ENCODE results near the gene JPH3. TPM values are rescaled to one million over a fixed set of nuclear protein-coding genes. Genes with fewer than 3 reads are reported as not detected.

Gene JPH3
- polyA plus RNA-seq, 1 experiment, result 0.02 TPM

DNA sequence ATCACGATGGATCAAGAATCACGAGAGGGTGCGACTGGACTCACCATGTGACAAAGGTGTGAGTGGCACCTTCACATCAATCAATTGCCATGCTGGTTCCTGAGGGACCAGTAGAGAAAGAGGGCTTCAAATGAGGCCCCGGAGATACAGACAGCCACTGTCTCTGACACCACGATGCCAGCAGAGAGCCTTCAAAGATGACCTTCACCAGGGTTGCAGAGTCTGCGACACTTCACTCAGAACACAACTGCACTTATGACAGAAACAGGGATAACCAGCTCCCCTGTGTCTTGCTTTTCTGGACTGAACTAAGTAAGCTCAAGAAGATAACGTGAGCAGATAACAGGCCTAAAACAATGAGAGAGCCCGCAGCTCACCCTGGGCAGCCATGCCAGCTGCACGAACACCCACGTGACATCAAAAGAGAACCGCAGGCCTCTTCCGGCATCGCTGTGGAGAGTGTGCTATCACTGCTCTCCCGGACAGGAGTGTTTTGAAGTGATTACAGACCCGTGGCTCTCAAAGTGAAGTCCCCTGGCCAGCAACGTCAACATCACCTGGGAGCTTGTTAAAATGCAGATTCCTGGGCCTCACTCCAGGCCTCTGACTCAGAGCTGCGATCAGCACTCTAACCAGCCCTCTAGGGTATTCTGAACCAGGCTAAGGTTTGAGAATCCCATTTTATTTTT is 127.1 kb downstream of the JPH3 start:
- TF ChIP-seq CTCF (IDR thresholded peaks at IDR 0.05; ENCODE audit: low read depth, low read length), result no peak
- ChIA-PET CTCF (no interaction called here), POLR2A (no interaction called here)
- no peak for DNase-seq (ENCODE audit: low read depth, low spot score)
- no peaks in the 10 kb centered on the region for H3K27me3 ChIP-seq (ENCODE audit: control insufficient read depth, insufficient read depth, low read length)
- H3K4me3 ChIP-seq (ENCODE audit: low read depth, low read length), result no peak overlapping the region
- no peak overlapping the region for H3K27ac ChIP-seq (ENCODE audit: low read depth, low read length)
- peaks cover 3% of the 10 kb centered on the region; the same call in 1 of the 2 replicates for H3K9me3 ChIP-seq (ENCODE audit: control insufficient read depth, insufficient read depth, low read length)

- peaks cover 3% of the 10 kb centered on the region; the same call in 1 of the 2 replicates for H3K9me3 ChIP-seq (ENCODE audit: control insufficient read depth, insufficient read depth, low read length)
- H3K27me3 ChIP-seq (ENCODE audit: control insufficient read depth, insufficient read depth, low read length), result no peaks in the 10 kb centered on the region
- no peak for TF ChIP-seq CTCF (IDR thresholded peaks at IDR 0.05; ENCODE audit: low read depth, low read length)
- DNase-seq (ENCODE audit: low read depth, low spot score), result no peak
- H3K4me3 ChIP-seq (ENCODE audit: low read depth, low read length), result no peak overlapping the region
- POLR2A ChIA-PET, result no interaction called here
- CTCF ChIA-PET, result no interaction called here
- H3K27ac ChIP-seq (ENCODE audit: low read depth, low read length), result no peak overlapping the region
Measured at GRCh38 chr16:87731607-87732006, 129.3 kb downstream of the JPH3 start.

GRCh38 chr16:87733190-87733589 is 130.9 kb downstream of the JPH3 start:
- no peak overlapping the region for H3K4me3 ChIP-seq (ENCODE audit: low read depth, low read length)
- no peak for DNase-seq (ENCODE audit: low read depth, low spot score)
- CTCF ChIA-PET, result no interaction called here
- H3K9me3 ChIP-seq (ENCODE audit: control insufficient read depth, insufficient read depth, low read length), result no peaks in the 10 kb centered on the region
- H3K27ac ChIP-seq (ENCODE audit: low read depth, low read length), result no peak overlapping the region
- H3K27me3 ChIP-seq (ENCODE audit: control insufficient read depth, insufficient read depth, low read length), result no peaks in the 10 kb centered on the region
- POLR2A ChIA-PET, result interaction anchor here (0.7 kb wide), 1 partner anchor 220 kb away, joined by 4 read pairs; no protein-coding TSS in a partner anchor
- no peak for TF ChIP-seq CTCF (IDR thresholded peaks at IDR 0.05; ENCODE audit: low read depth, low read length)

- H3K9me3 ChIP-seq (ENCODE audit: control insufficient read depth, insufficient read depth, low read length), result no peaks in the 10 kb centered on the region
- no peak for TF ChIP-seq CTCF (IDR thresholded peaks at IDR 0.05; ENCODE audit: low read depth, low read length)
- H3K27me3 ChIP-seq (ENCODE audit: control insufficient read depth, insufficient read depth, low read length), result no peaks in the 10 kb centered on the region
- CTCF ChIA-PET, result interaction anchor here (0.8 to 0.9 kb wide), 2 partner anchors 30 to 34 kb away, joined by 3 to 4 read pairs; no protein-coding TSS in a partner anchor
- no peak overlapping the region for H3K4me3 ChIP-seq (ENCODE audit: low read depth, low read length)
- POLR2A ChIA-PET, result no interaction called here
- no peak for DNase-seq (ENCODE audit: low read depth, low spot score)
- H3K27ac ChIP-seq (ENCODE audit: low read depth, low read length), result no peak overlapping the region
Measured at GRCh38 chr16:87734644-87735043, 132.3 kb downstream of the JPH3 start.

DNA sequence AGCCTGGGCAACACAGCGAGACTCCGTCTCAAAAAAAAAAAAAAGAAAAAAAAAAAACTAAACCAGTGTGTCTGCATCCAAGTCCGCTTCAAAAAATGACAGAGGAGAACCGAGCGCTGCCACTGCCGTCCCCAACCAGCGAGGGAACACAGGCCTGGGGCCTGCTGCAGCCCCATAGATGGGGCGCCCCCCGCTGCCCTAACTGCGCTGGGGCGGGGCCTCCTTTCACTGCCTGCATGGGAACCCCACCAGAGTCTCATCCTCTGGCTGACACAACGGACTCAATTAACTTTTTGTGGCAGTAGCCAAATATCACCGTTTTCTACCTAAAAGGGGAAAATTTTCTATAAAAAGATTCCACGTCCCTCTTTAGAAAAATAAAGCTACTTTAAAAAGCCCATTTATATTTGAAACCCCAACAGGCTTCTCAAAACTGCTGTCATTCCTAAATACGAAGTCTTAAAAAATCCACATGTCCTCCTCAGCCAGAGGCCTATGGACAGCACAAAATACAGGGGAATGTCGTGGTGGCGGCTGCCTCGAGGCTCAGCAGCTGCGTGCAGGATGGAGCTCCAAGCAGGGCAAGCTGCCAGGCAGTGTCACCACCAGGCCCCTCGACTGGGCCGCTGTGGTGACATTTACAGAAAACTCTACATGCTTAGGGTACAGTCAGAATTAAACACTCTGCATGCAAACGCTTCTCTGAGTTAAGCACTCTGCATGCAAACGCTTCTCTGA is 133.1 kb downstream of the JPH3 start:
- Histone ChIP-seq H3K9me3 (ENCODE audit: control insufficient read depth, insufficient read depth, low read length) (no peaks in the 10 kb centered on the region), H3K4me3 (ENCODE audit: low read depth, low read length) (no peak overlapping the region), H3K27me3 (ENCODE audit: control insufficient read depth, insufficient read depth, low read length) (no peaks in the 10 kb centered on the region), H3K27ac (ENCODE audit: low read depth, low read length) (no peak overlapping the region)
- DNase-seq (ENCODE audit: low read depth, low spot score), result no peak
- CTCF ChIA-PET, result no interaction called here
- TF ChIP-seq CTCF (IDR thresholded peaks at IDR 0.05; ENCODE audit: low read depth, low read length), result no peak
- POLR2A ChIA-PET, result interaction anchor here (0.6 kb wide), 1 partner anchor 31 kb away, joined by 3 read pairs; no protein-coding TSS in a partner anchor
